ENCODE data around the gene SASS6.

SASS6 gene

GRCh38 chr1:100037927-100038659 lies 94.6 kb downstream of the SASS6 start (continued):
- TF ChIP-seq TSHZ1 (tag by site-specific recombination; IDR thresholded peaks at IDR 0.05; ENCODE audit: borderline replicate concordance) (no peak), OVOL3 (tag by site-specific recombination; IDR thresholded peaks at IDR 0.05) (no peak), ZNF549 (tag by site-specific recombination; IDR thresholded peaks at IDR 0.05) (no peak), KLF16 (tag by site-specific recombination; IDR thresholded peaks at IDR 0.05) (peak; percentile 29; the same call in 1 of the 2 replicates), MEIS1 (CRISPR knock-in tag; IDR thresholded peaks at IDR 0.05; ENCODE audit: borderline replicate concordance) (no peak), ZNF211 (tag by site-specific recombination; IDR thresholded peaks at IDR 0.05; ENCODE audit: low read depth) (no peak), ZNF157 (tag by site-specific recombination; IDR thresholded peaks at IDR 0.05) (no peak), IKZF3 (tag by site-specific recombination; IDR thresholded peaks at IDR 0.05) (no peak), ZNF202 (tag by site-specific recombination; IDR thresholded peaks at IDR 0.05; ENCODE audit: borderline replicate concordance) (no peak), ZNF660 (tag by site-specific recombination; IDR thresholded peaks at IDR 0.05) (no peak; the same call in 1 of the 2 replicates), ZNF350 (tag by site-specific recombination; IDR thresholded peaks at IDR 0.05) (no peak), ZNF626 (tag by site-specific recombination; IDR thresholded peaks at IDR 0.05) (no peak), ZNF184 (tag by site-specific recombination; IDR thresholded peaks at IDR 0.05) (no peak), ZBTB20 (tag by site-specific recombination; IDR thresholded peaks at IDR 0.05) (peak; percentile 84; the same call in 1 of the 2 replicates), ZNF777 (tag by site-specific recombination; IDR thresholded peaks at IDR 0.05; ENCODE audit: borderline replicate concordance) (peak; percentile 88), PRDM4 (tag by site-specific recombination; IDR thresholded peaks at IDR 0.05) (peak; percentile 32; the same call in 1 of the 2 replicates), ZNF645 (tag by site-specific recombination; IDR thresholded peaks at IDR 0.05) (no peak), YY2 (tag by site-specific recombination; IDR thresholded peaks at IDR 0.05) (peak; percentile 70; the same call in 1 of the 2 replicates), ZBTB8A (tag by site-specific recombination; IDR thresholded peaks at IDR 0.05) (peak; percentile 58), ZBTB7A (tag by site-specific recombination; IDR thresholded peaks at IDR 0.05; ENCODE audit: low read depth) (peak; percentile 77; the same call in 1 of the 2 replicates), GLI2 (tag by site-specific recombination; IDR thresholded peaks at IDR 0.05; ENCODE audit: borderline replicate concordance, low read depth) (no peak)
- TF ChIP-seq, protein P1, sequence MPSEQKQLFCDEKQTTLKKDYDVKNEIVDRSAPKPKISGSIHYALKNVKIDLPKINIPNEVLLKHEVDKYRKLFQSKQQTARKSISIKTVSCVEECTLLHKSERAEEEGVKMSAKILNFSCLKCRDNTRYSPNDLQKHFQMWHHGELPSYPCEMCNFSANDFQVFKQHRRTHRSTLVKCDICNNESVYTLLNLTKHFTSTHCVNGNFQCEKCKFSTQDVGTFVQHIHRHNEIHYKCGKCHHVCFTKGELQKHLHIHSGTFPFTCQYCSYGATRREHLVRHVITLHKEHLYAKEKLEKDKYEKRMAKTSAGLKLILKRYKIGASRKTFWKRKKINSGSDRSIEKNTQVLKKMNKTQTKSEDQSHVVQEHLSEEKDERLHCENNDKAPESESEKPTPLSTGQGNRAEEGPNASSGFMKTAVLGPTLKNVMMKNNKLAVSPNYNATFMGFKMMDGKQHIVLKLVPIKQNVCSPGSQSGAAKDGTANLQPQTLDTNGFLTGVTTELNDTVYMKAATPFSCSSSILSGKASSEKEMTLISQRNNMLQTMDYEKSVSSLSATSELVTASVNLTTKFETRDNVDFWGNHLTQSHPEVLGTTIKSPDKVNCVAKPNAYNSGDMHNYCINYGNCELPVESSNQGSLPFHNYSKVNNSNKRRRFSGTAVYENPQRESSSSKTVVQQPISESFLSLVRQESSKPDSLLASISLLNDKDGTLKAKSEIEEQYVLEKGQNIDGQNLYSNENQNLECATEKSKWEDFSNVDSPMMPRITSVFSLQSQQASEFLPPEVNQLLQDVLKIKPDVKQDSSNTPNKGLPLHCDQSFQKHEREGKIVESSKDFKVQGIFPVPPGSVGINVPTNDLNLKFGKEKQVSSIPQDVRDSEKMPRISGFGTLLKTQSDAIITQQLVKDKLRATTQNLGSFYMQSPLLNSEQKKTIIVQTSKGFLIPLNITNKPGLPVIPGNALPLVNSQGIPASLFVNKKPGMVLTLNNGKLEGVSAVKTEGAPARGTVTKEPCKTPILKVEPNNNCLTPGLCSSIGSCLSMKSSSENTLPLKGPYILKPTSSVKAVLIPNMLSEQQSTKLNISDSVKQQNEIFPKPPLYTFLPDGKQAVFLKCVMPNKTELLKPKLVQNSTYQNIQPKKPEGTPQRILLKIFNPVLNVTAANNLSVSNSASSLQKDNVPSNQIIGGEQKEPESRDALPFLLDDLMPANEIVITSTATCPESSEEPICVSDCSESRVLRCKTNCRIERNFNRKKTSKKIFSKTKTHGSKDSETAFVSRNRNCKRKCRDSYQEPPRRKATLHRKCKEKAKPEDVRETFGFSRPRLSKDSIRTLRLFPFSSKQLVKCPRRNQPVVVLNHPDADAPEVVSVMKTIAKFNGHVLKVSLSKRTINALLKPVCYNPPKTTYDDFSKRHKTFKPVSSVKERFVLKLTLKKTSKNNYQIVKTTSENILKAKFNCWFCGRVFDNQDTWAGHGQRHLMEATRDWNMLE (tag by site-specific recombination; conservative IDR thresholded peaks at IDR 0.05; ENCODE audit: low read depth), result no peak
- TF ChIP-seq, protein P2, sequence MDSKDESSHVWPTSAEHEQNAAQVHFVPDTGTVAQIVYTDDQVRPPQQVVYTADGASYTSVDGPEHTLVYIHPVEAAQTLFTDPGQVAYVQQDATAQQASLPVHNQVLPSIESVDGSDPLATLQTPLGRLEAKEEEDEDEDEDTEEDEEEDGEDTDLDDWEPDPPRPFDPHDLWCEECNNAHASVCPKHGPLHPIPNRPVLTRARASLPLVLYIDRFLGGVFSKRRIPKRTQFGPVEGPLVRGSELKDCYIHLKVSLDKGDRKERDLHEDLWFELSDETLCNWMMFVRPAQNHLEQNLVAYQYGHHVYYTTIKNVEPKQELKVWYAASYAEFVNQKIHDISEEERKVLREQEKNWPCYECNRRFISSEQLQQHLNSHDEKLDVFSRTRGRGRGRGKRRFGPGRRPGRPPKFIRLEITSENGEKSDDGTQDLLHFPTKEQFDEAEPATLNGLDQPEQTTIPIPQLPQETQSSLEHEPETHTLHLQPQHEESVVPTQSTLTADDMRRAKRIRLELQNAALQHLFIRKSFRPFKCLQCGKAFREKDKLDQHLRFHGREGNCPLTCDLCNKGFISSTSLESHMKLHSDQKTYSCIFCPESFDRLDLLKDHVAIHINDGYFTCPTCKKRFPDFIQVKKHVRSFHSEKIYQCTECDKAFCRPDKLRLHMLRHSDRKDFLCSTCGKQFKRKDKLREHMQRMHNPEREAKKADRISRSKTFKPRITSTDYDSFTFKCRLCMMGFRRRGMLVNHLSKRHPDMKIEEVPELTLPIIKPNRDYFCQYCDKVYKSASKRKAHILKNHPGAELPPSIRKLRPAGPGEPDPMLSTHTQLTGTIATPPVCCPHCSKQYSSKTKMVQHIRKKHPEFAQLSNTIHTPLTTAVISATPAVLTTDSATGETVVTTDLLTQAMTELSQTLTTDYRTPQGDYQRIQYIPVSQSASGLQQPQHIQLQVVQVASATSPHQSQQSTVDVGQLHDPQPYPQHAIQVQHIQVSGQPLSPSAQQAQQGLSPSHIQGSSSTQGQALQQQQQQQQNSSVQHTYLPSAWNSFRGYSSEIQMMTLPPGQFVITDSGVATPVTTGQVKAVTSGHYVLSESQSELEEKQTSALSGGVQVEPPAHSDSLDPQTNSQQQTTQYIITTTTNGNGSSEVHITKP (tag by site-specific recombination; IDR thresholded peaks at IDR 0.05), result no peak

All from HEK293 (cell line).